ENCODE results near the gene SYT13.

The SYT13 gene

GRCh38 chr11:45245218-45246045 is 40.7 kb downstream of the SYT13 start:
- Mint-ChIP-seq H3K4me1 (ENCODE audit: low read depth in 2 of 2) (no peaks in the 10 kb centered on the region), H3K27me3 (peaks cover 18 to 46% of the 10 kb centered on the region in 2 donors), H3K9me3 (no peaks in the 10 kb centered on the region), H3K4me3 (no peak overlapping the region), H3K36me3 (ENCODE audit: insufficient read depth) (no peaks in the 10 kb centered on the region), H3K27ac (no peak overlapping the region)
- DNase-seq (no peak), ATAC-seq (replicated peaks) (no peak)

DNA sequence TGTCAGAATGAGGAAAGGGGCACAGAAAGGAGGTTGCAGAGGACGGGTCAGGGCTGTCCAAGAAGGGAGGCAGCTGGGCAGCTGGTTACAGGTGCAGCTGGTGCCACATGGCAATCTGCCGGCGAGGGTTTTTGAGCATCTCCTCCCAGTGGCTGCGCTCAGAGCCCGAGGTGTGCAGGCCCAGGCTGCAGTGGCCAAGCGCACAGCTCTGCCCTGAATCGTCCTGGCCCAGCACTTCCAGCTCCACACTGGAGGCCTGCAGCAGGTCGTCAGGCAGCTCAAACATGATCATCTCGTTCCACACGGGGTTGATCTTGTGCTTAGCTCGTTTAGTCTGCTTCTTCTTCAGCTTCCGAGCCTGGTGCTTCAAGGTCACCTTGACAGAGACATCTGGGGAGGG is 42.2 kb downstream of the SYT13 start:
- H3K36me3 Mint-ChIP-seq (ENCODE audit: insufficient read depth) = no peaks in the 10 kb centered on the region

GRCh38 chr11:45239733-45240132 is 46.4 kb downstream of the SYT13 start:
- no peaks in the 10 kb centered on the region for H3K4me1 Mint-ChIP-seq (ENCODE audit: low read depth in 2 of 2)
- no peaks in the 10 kb centered on the region for H3K9me3 Mint-ChIP-seq
- no peak overlapping the region for H3K27ac Mint-ChIP-seq
- H3K36me3 Mint-ChIP-seq (ENCODE audit: insufficient read depth) = peaks cover 4% of the 10 kb centered on the region
- no peak overlapping the region for H3K4me3 Mint-ChIP-seq
- ATAC-seq (replicated peaks) (no peak), DNase-seq (no peak)
- H3K27me3 Mint-ChIP-seq = peaks cover 24 to 54% of the 10 kb centered on the region in 2 donors

More for the DNA sequence above, 42.2 kb downstream of the SYT13 start:
- Mint-ChIP-seq H3K4me1 (ENCODE audit: low read depth in 2 of 2) (no peaks in the 10 kb centered on the region), H3K4me3 (no peak overlapping the region), H3K27me3 (peaks cover 9 to 42% of the 10 kb centered on the region in 2 donors), H3K9me3 (no peaks in the 10 kb centered on the region), H3K27ac (no peak overlapping the region)
- DNase-seq = no peak
- no peak for ATAC-seq (replicated peaks)

DNA sequence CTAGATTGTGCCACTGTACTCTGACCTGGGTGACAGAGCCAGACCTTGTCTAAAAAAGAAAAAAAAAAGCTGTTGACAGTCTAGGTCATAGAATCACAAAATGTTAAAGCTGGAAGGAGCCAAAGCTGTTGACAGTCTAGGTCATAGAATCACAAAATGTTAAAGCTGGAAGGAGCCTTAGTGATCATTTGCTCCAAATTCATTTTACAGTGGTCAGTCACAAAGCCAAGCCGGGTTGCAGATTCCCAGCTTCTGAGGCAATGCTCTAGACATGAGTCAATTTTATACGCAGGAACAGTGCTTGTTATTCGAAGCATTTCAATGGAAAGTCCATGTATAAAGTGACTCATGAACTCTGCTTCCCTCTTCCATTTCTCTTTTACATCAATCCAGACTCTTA is 47.4 kb downstream of the SYT13 start:
- Mint-ChIP-seq H3K36me3 (ENCODE audit: insufficient read depth) (peaks cover 4% of the 10 kb centered on the region), H3K4me1 (ENCODE audit: low read depth in 2 of 2) (peaks cover 0 to 3% of the 10 kb centered on the region in 2 donors), H3K9me3 (no peaks in the 10 kb centered on the region), H3K27me3 (peaks cover 24 to 59% of the 10 kb centered on the region in 2 donors), H3K27ac (no peak overlapping the region), H3K4me3 (no peak overlapping the region)
- no peak for DNase-seq
- ATAC-seq (replicated peaks) = no peak

DNA sequence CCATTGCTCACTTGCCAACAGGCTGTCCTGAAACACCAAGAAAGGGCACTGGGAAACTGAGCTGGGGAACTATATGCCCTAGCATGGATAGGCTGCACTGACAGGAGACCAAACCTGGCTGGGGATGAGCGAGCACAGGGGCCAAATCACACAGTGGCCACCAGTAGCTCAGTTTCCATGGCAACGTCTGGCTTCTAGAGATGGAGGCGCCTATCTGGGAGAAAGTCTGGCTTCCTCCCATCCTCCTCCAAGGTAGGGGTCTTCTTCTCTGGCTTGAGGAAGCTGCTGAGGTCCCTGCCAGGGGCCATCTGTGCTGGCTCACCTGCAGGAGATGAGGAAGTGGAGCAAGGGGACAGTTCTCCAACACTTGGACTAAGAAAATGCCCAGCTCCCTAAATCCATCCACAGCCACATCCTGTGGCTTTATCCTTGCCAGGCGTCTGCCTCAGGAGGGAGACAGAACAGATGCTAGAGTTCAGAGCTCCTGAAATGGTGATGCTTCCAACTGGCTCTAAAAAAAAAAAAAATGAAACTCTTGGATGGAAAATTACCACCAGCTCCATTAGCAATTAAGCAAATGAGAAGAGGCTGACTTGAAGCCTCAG is 48.3 kb downstream of the SYT13 start:
- Mint-ChIP-seq H3K27me3 (peaks cover 24 to 59% of the 10 kb centered on the region in 2 donors), H3K27ac (no peak overlapping the region), H3K9me3 (no peaks in the 10 kb centered on the region), H3K4me1 (ENCODE audit: low read depth in 2 of 2) (peaks cover 4 to 7% of the 10 kb centered on the region in 2 donors), H3K4me3 (no peak overlapping the region), H3K36me3 (ENCODE audit: insufficient read depth) (peaks cover 4% of the 10 kb centered on the region)
- DNase-seq (no peak), ATAC-seq (replicated peaks) (no peak)

GRCh38 chr11:45234306-45235006 is 51.7 kb downstream of the SYT13 start:
- H3K9me3 Mint-ChIP-seq = no peaks in the 10 kb centered on the region

DNA sequence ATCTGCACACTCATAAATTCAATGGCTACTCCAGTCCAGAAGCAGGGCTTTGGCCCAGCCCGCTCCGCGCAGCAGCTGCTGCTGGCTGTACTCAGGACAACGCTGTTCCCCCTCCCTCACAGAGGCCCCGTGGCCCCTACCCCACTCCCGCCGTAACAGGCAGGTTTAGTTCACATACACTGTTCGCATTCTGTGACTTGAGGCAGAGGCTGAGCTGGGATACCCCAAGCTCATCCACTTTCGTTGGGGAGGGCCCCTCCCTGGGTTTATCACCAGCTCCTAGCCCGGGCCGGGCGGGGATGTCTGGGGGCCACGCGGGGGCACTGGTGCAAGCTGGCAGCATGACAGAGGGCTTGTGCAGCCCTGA is 52.4 kb downstream of the SYT13 start:
- DNase-seq = no peak
- Mint-ChIP-seq H3K4me3 (no peak overlapping the region), H3K36me3 (ENCODE audit: insufficient read depth) (peaks cover 4% of the 10 kb centered on the region), H3K4me1 (ENCODE audit: low read depth in 2 of 2) (peaks cover 4 to 7% of the 10 kb centered on the region in 2 donors), H3K9me3 (no peaks in the 10 kb centered on the region), H3K27me3 (peaks cover 24 to 46% of the 10 kb centered on the region in 2 donors), H3K27ac (no peak overlapping the region)
- ATAC-seq (replicated peaks) = no peak

More at GRCh38 chr11:45234306-45235006, 51.7 kb downstream of the SYT13 start:
- ATAC-seq (replicated peaks) (no peak), DNase-seq (no peak)
- peaks cover 24 to 53% of the 10 kb centered on the region in 2 donors for H3K27me3 Mint-ChIP-seq
- no peak overlapping the region for H3K4me3 Mint-ChIP-seq
- peaks cover 4% of the 10 kb centered on the region for H3K36me3 Mint-ChIP-seq (ENCODE audit: insufficient read depth)
- H3K27ac Mint-ChIP-seq = no peak overlapping the region
- H3K4me1 Mint-ChIP-seq (ENCODE audit: low read depth in 2 of 2) = peaks cover 4 to 7% of the 10 kb centered on the region in 2 donors

GRCh38 chr11:45233121-45233803 is 52.9 kb downstream of the SYT13 start:
- H3K4me1 Mint-ChIP-seq (ENCODE audit: low read depth in 2 of 2) = peaks cover 4 to 7% of the 10 kb centered on the region in 2 donors
- peak; percentile 50 to 63 (median 50) for DNase-seq
- peaks cover 22 to 41% of the 10 kb centered on the region in 2 donors for H3K27me3 Mint-ChIP-seq

GRCh38 chr11:45232341-45233080 is 53.6 kb downstream of the SYT13 start:
- H3K36me3 Mint-ChIP-seq (ENCODE audit: insufficient read depth) = peaks cover 4% of the 10 kb centered on the region
- ATAC-seq (replicated peaks) (no peak), DNase-seq (no peak)
- peaks cover 4 to 7% of the 10 kb centered on the region in 2 donors for H3K4me1 Mint-ChIP-seq (ENCODE audit: low read depth in 2 of 2)
- H3K27ac Mint-ChIP-seq = no peak overlapping the region
- no peak overlapping the region for H3K4me3 Mint-ChIP-seq
- peaks cover 14 to 33% of the 10 kb centered on the region in 2 donors for H3K27me3 Mint-ChIP-seq
- no peaks in the 10 kb centered on the region for H3K9me3 Mint-ChIP-seq

More at GRCh38 chr11:45233121-45233803, 52.9 kb downstream of the SYT13 start:
- H3K27ac Mint-ChIP-seq = no peak overlapping the region
- no peaks in the 10 kb centered on the region for H3K9me3 Mint-ChIP-seq
- peaks cover 4% of the 10 kb centered on the region for H3K36me3 Mint-ChIP-seq (ENCODE audit: insufficient read depth)
- ATAC-seq (replicated peaks) = peak; percentile 75
- no peak overlapping the region for H3K4me3 Mint-ChIP-seq

- Mint-ChIP-seq H3K4me1 (ENCODE audit: low read depth in 2 of 2) (peaks cover 4 to 7% of the 10 kb centered on the region in 2 donors), H3K9me3 (no peaks in the 10 kb centered on the region), H3K27ac (no peak overlapping the region), H3K36me3 (ENCODE audit: insufficient read depth) (no peaks in the 10 kb centered on the region), H3K4me3 (no peak overlapping the region), H3K27me3 (peaks cover 0 to 3% of the 10 kb centered on the region in 2 donors)
- DNase-seq (no peak), ATAC-seq (replicated peaks) (no peak)
These were observed 56.6 kb downstream of the SYT13 start for GRCh38 chr11:45229401-45230020.

DNA sequence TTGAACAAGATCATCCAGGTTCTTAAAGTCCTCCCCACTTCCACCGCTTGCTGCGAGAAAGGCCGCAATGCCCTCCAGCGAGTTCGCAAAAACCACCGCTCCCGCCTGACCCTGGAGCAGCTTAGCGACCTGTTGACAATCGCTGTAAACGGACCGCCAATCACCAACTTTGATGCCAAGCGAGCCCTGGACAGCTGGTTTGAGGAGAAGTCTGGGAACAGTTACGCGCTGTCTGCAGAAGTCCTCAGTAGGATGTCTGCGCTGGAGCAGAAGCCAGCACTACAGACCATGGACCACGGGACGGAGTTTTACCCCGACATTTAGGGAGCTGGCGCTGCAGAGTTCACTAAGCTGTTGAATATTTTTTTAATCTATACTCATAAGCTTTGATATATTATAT is 58.3 kb downstream of the SYT13 start:
- ATAC-seq (replicated peaks) = no peak
- H3K4me3 Mint-ChIP-seq = no peak overlapping the region
- DNase-seq = no peak
- no peaks in the 10 kb centered on the region for H3K4me1 Mint-ChIP-seq (ENCODE audit: low read depth in 2 of 2)
- H3K36me3 Mint-ChIP-seq (ENCODE audit: insufficient read depth) = no peaks in the 10 kb centered on the region
- no peaks in the 10 kb centered on the region for H3K9me3 Mint-ChIP-seq
- no peak overlapping the region for H3K27ac Mint-ChIP-seq
- no peaks in the 10 kb centered on the region for H3K27me3 Mint-ChIP-seq

- Mint-ChIP-seq H3K36me3 (ENCODE audit: insufficient read depth) (no peaks in the 10 kb centered on the region), H3K27me3 (no peaks in the 10 kb centered on the region), H3K9me3 (no peaks in the 10 kb centered on the region), H3K4me1 (ENCODE audit: low read depth in 2 of 2) (no peaks in the 10 kb centered on the region), H3K27ac (no peak overlapping the region), H3K4me3 (no peak overlapping the region)
- DNase-seq = no peak
- ATAC-seq (replicated peaks) = no peak
These were observed 59.2 kb downstream of the SYT13 start for GRCh38 chr11:45226901-45227300.

Data from effector memory CD8-positive, alpha-beta T cell (primary cell).